ENCODE measurements around the gene APBA1.

The APBA1 gene

GRCh38 chr9:69579760-69580581, 92.2 kb downstream of the APBA1 start:
- no peak for DNase-seq (ENCODE audit: low read depth in 1 of 2, low spot score in 1 of 2)

GRCh38 chr9:69579032-69579758, 93.0 kb downstream of the APBA1 start:
- no peak for DNase-seq (ENCODE audit: low read depth in 1 of 2, low spot score in 1 of 2)

GRCh38 chr9:69578026-69578425, 94.1 kb downstream of the APBA1 start:
- no peak for DNase-seq (ENCODE audit: low read depth in 1 of 2, low spot score in 1 of 2)

- no peak for DNase-seq (ENCODE audit: low read depth in 1 of 2, low spot score in 1 of 2)
Observed at GRCh38 chr9:69577123-69577522, 95.0 kb downstream of the APBA1 start.

GRCh38 chr9:69574057-69574456, 98.1 kb downstream of the APBA1 start:
- DNase-seq (ENCODE audit: low read depth in 1 of 2, low spot score in 1 of 2), result no peak

DNA sequence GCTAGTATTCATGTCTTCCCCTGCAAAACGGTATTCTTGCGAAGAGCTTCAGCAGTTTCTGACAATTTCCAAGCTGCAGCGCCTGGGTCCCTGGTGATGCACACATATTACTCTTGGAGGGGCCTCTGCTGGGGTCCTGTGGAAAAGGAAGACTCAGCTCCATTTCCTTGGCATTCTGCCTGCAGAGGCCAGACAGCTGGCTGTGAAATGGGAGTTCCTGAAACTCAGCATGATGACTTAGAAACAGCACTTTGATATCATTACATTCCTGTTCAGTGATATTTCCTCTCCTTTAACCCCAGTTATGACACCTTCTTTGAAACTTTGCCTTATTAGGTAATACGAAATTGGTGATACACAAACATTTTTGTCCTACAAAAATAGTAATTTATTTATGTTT, 98.5 kb downstream of the APBA1 start:
- DNase-seq (ENCODE audit: low read depth in 1 of 2, low spot score in 1 of 2), result no peak

GRCh38 chr9:69572611-69573010, 99.6 kb downstream of the APBA1 start:
- no peak for DNase-seq (ENCODE audit: low read depth in 1 of 2, low spot score in 1 of 2)

DNA sequence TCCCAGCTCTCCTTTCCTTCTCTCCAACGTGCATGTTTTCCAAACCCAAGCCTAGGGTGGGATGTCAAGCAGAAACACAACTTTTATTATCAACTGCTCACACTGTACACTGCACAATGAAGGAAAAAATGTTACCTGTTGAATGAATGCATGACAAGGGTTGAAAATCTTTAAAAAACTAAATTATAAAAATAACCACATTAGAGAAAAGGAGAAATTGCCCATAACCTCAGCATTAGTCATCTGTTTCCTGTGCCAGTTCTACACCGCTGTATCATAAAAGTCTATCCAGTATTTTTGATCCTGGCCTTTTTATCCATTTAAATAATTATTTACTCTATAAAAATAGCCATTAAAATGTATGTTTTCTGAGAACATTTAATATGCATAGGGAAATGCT, 101.1 kb downstream of the APBA1 start:
- DNase-seq (ENCODE audit: low read depth in 1 of 2, low spot score in 1 of 2), result no peak

DNA sequence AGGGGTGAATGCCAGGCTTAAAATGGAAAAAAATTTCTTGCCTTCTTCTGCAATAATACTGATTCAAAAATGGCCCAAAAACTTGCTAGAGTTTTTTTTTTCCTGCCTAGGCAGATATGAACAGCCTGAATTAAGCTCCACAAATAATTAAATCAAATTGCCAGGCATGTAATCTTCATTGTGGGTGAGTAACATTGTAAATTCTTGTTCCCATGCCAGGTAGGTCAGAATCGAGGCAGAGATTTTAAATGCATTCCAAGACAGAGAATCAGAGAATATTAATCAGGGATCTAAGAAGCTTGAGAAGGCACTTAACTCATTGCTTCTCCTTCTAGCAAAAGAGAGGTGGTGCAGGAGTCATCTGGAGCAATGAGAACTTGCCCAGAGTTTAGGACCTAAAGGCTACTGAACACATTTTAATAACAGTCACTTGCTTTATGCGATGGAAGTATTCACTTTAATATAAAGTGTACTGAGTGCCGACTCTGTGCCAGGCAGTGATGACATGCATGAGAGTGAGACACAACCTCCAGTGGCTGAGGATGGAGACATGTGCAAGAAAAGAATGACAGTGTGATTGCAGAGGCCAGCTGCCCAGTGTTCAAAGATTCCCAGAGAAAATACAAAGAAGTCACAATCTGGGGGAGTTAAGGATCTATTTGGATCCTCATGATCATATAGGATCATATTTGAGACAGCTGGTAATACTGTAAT, 102.3 kb downstream of the APBA1 start:
- DNase-seq (ENCODE audit: low read depth in 1 of 2, low spot score in 1 of 2), result no peak

DNA sequence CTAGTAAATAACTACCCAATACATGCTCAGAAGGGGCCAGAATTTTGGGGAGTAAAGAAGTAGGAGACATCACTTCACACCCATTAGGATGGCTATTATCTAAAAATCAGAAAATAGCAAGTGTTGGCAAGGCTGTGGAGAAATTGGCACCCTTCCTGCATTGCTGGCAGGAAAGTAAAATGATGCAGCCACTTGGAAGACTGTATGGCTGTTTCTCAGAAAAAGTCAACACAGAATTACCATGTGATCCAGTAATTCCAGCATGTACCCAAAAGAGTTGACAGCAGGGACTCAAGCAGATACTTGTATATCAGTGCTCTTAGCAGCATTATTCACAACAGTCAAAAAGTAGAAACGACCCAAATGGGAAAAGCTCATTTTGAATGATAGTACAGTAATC, 107.6 kb downstream of the APBA1 start:
- no peak for DNase-seq (ENCODE audit: low read depth in 1 of 2, low spot score in 1 of 2)

GRCh38 chr9:69559126-69559525, 113.0 kb downstream of the APBA1 start:
- DNase-seq (ENCODE audit: low read depth in 1 of 2, low spot score in 1 of 2), result no peak

DNA sequence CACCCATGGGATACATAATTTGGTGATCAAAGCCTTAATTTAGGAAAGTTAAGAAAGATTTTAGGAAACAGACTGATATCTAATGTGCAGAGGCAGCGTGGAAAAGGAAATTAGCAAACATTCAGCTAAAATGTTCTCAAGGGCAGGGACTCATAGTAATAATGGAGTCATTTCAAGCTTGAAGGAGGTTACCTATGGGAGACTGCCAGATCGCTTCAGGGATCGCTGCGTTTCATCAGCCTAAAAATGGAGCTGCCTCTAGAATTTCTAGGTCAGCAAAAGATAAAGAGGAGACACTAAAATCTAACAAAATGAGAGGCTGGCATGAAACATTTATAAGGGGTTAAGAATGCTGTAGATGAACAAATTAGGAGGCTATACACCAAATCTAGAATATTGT, 115.5 kb downstream of the APBA1 start:
- DNase-seq (ENCODE audit: low read depth in 1 of 2, low spot score in 1 of 2), result no peak

DNA sequence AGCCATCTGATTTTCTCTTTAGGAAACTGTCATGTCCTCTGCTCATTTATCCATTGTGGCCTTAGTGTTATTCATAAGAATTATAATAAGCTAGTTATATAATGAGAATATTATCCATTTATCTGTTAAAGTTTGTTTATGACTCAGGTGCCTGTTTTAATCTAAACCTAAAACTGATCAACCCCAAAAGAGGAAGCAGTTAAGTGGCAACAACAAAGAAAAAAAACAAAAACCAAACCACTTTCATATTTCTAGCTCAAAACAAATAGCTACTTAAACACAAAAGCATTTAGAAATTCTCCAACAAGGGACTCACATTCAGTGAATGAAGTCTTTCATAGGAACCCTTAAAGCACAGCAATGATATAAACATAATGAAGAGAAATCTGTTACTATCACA, 116.4 kb downstream of the APBA1 start:
- no peak for DNase-seq (ENCODE audit: low read depth in 1 of 2, low spot score in 1 of 2)

- DNase-seq (ENCODE audit: low read depth in 1 of 2, low spot score in 1 of 2), result no peak
Observed at GRCh38 chr9:69554945-69555344, 117.2 kb downstream of the APBA1 start.

DNA sequence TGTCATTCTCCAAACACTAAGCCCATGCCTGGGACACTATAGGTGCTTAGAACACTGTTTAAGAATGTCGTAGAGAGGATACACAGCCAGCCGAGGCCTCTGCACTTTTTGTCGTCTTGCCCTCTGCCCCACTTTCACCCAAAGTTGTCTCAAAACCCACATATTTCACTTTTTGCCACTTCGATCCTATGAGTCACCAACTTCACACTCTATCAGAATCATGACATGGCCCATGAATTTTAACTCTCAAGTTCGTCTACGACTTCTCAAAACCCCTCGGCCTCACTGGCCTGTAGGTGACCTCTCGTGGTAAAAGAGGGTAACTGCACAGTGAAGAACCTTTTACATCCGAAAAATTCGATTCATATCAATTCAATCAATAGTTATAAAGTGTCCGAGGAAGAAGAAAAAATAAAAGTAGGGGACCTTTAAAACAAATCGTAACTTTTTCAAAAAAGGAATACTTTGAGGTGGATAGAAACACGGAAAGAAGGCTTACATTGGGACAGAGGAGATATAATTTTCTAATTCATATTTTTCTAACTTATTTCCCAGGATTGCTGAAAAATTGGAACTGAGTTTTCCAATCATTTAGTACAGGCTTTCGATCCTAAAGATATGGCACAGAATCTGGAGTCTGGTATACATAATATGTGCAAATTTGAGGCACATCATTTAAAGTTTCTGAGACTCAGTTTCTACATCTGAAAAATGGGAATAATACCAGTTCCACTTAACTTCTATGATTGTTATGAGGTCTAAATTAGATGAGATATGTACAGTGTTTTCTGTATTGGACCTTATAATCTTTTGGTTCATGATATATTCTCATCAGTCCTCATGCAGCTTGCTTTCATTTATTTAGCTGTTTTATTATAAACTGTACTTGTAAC, 122.6 kb downstream of the APBA1 start:
- DNase-seq (ENCODE audit: low read depth in 1 of 2, low spot score in 1 of 2), result no peak

DNA sequence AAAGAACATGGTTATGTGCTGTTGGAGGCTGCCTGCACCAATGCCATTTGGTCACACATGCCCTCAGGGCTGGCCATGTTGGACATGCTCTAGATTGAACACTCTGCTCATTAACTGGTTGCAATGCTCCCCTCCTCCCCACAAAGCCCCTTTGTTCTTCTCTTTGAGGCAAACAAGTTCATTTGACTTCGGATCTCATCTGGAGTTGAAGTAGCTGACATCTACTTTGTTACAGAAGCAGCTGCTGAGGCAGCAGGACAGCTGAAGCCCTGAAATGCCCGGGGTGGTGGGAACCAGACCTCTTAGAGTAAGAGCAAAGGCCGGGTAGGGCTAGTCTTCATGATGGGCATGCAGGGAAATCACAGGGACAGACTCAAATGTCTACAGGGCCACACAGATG, 123.5 kb downstream of the APBA1 start:
- no peak for DNase-seq (ENCODE audit: low read depth in 1 of 2, low spot score in 1 of 2)

DNA sequence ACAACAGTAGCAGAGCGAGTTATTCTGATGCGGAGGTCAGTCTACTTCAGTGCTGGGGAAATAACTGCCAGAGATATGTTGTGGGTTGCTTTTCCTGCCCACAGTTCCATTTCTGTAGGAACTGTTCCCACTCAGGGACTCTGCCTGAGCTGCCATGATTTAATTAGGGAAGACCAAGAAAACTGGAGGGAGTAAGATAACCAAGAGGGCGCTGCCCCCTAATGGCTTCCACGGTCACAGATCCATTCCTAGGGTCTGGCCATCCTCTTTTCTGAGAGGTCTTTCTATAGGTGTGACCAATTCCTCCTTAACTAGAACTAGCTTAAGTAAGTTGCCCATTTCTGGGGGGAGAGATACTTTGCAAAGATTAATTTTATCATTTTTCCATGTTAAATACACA, 125.9 kb downstream of the APBA1 start:
- DNase-seq (ENCODE audit: low read depth in 1 of 2, low spot score in 1 of 2), result no peak

DNA sequence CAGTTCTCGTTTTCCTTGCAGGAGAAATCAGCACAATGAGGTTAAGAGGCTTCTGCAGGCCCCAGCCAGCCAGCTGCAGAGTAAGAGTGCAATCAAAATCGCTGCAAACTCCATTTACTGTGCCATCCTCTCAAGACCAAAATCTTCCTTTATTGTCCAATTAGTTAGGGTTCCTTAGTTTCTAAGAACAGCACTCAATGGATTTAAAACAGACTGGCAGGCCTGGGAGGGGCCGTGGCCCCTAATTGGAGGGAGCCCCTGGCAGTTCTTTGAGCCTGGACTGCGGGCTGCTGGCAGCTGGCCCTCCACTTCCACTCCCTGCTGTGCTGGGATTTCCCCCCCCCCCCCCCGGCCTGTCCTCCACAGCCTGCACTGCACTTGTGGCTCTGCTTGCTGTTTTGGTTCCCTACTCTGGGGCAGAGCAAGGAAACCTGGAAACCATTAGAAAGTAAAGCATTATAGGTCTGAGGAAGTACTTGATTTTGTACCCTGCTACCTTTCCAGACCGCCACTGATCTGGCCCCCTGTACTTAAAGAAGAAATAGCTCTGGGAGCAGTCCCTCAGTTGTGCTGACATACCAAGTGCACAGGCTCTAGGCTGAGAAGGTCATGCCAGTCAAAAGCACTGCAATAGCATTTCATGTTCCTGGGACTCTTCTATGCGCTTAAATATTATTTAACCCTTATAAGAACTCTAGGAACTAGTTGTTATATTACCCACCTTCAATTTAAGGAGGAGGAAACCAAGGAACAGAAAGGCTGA, 129.0 kb downstream of the APBA1 start:
- no peak for DNase-seq (ENCODE audit: low read depth in 1 of 2, low spot score in 1 of 2)

GRCh38 chr9:69542058-69542457, 130.1 kb downstream of the APBA1 start:
- DNase-seq (ENCODE audit: low read depth in 1 of 2, low spot score in 1 of 2), result no peak

DNA sequence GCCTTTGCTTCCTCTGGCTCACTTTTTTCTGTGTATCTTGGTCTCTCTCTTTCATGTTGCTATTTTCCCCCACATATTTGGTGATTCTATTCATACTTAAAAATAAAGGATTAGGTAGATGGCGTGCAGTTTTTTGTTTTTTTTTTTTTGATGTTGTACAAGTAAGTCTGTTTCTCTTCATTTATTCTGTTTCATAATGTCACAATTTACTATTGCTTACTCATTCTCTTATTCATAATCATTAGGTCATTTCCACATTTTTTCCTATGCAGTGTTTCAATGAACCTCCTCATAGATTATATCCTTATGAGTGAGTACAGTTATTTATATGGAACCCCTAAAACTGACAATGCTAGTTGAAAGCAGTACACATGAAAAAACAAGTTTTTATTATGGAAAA, 136.3 kb downstream of the APBA1 start:
- no peak for DNase-seq (ENCODE audit: low read depth in 1 of 2, low spot score in 1 of 2)
